Naive thymus-derived CD4-positive, alpha-beta T cell (primary cell): ENCODE data around the gene ARPC1A. TPM values are rescaled to one million over a fixed set of nuclear protein-coding genes. Genes with fewer than 3 reads are reported as not detected.
A peak's percentile ranks its signal among the peaks of the same experiment; 100 is the strongest.
"Not testable (repeated sequence)": the region's sequence is repeated elsewhere in the genome, so short reads cannot be mapped to it uniquely, and the experiment has no call there.

Experiments
- ATAC-seq: fragments of 150-1000 bp; cut with Tn5 transposase; 2 replicates; pipeline ENCODE4 v1.10.0; 2021; ENCODE audit warnings: mild to moderate bottlenecking, moderate library complexity
- CTCF ChIA-PET: fragments of 350-600 bp; sonication (Branson Sonifier 250); formaldehyde crosslinking; loops from one replicate; lab custom pipeline; 2021; ENCODE audit warnings: antibody characterized with exemption; lab: Charles Lee
- POLR2A ChIA-PET: fragments of 350-600 bp; sonication (Branson Sonifier 250); formaldehyde crosslinking; loops from one replicate; lab custom pipeline; 2021; ENCODE audit warnings: antibody characterized with exemption, inconsistent platforms; lab: Charles Lee
- DNase-seq, 9 donors: peaks; one replicate each; pipeline versions ENCODE4 v3.0.0 to v3.0.0-alpha.2; 2020 to 2022; ENCODE audit warnings: mixed read lengths in 1 of 9
- H3K27ac ChIP-seq: one replicate; pipeline ENCODE4 v1.7.0; 2013; ENCODE audit warnings: mild to moderate bottlenecking, low read depth, low read length, moderate library complexity
- H3K27me3 ChIP-seq, 2 donors: one replicate each; pipeline ENCODE4 v1.7.0; 2013; ENCODE audit warnings: low read length in 2 of 2, mild to moderate bottlenecking in 2 of 2, moderate library complexity in 2 of 2; ENCODE audit not compliant: control insufficient read depth in 2 of 2, insufficient read depth in 2 of 2
- H3K36me3 ChIP-seq, 3 experiments: 1 replicate in 2 of 3; 2 replicates in 1 of 3; pipeline ENCODE4 v1.7.0; 2013; ENCODE audit warnings: low read length in 3 of 3, mild to moderate bottlenecking in 3 of 3, moderate library complexity in 1 of 3; ENCODE audit not compliant: insufficient read depth in 3 of 3, control insufficient read depth in 2 of 3
- H3K4me1 ChIP-seq, 2 donors: one replicate each; pipeline ENCODE4 v1.7.0; 2013; ENCODE audit warnings: low read length in 2 of 2, mild to moderate bottlenecking in 2 of 2, moderate library complexity in 1 of 2; ENCODE audit not compliant: control insufficient read depth in 2 of 2, insufficient read depth in 2 of 2
- H3K4me3 ChIP-seq: 2 replicates; pipeline ENCODE4 v1.7.0; 2013; ENCODE audit warnings: mild to moderate bottlenecking, low read length
- H3K9me3 ChIP-seq, 3 experiments: 1 replicate in 2 of 3; 2 replicates in 1 of 3; pipeline ENCODE4 v1.7.0; 2013; ENCODE audit warnings: low read length in 3 of 3; ENCODE audit not compliant: control insufficient read depth in 2 of 3
- H3K27ac Mint-ChIP-seq, 9 donors: one replicate each; pipeline ENCODE4 v1.8.0; 2020 to 2022; ENCODE audit warnings: mixed read lengths in 9 of 9, mild to moderate bottlenecking in 8 of 9, moderate library complexity in 5 of 9, inconsistent platforms in 2 of 9
- H3K27me3 Mint-ChIP-seq, 5 donors: one replicate each; pipeline ENCODE4 v1.8.0; 2021 to 2022; ENCODE audit warnings: mixed read lengths in 5 of 5, mild to moderate bottlenecking in 1 of 5
- H3K36me3 Mint-ChIP-seq, 5 donors: one replicate each; pipeline ENCODE4 v1.8.0; 2020 to 2022; ENCODE audit warnings: mixed read lengths in 5 of 5, mild to moderate bottlenecking in 3 of 5, inconsistent platforms in 1 of 5
- H3K4me1 Mint-ChIP-seq, 7 donors: one replicate each; pipeline ENCODE4 v1.8.0; 2020 to 2022; ENCODE audit warnings: mixed read lengths in 7 of 7, mild to moderate bottlenecking in 3 of 7, inconsistent platforms in 1 of 7
- H3K4me3 Mint-ChIP-seq, 10 donors: one replicate each; pipeline ENCODE4 v1.8.0; 2020 to 2022; ENCODE audit warnings: mild to moderate bottlenecking in 10 of 10, mixed read lengths in 10 of 10, moderate library complexity in 6 of 10, inconsistent platforms in 2 of 10
- H3K9me3 Mint-ChIP-seq, 11 donors: one replicate each; pipeline ENCODE4 v1.8.0; 2020 to 2022; ENCODE audit warnings: mixed read lengths in 11 of 11, mild to moderate bottlenecking in 4 of 11, inconsistent platforms in 1 of 11, moderate library complexity in 1 of 11
- intact Hi-C, 2 donors: fragments of 100-400 bp; cut with micrococcal nuclease; formaldehyde crosslinking; loops; one replicate each; pipeline ENCODE4 v1.15.1; 2023
- polyA plus RNA-seq, 2 donors: library from polyadenylated mRNA; unstranded; fragments of 300-500 nt; fragmentation: Illumina TruSeq; gene quantifications; one replicate each; pipeline ENCODE4 v1.2.3, GENCODE V29; 2021
- total RNA-seq, 6 experiments: library from RNA in 5 of 6; stranded (reverse) in 5 of 6; gene quantifications; 1 replicate in 5 of 6; 2 replicates in 1 of 6; pipeline ENCODE4 v1.2.3 and lab custom pipeline; 2021 to 2026

ARPC1A gene
- total and polyA plus RNA-seq, 7 experiments from 2014 or later: 28.1 to 101 (median 53.4) TPM

GRCh38 chr7:99415513-99416127 is 89.9 kb downstream of the ARPC1A start:
- H3K27ac ChIP-seq, ATAC-seq, intact Hi-C loops, H3K4me3 Mint-ChIP-seq, DNase-seq, H3K27me3 Mint-ChIP-seq, H3K9me3 Mint-ChIP-seq, H3K27me3 ChIP-seq, H3K4me1 ChIP-seq, H3K9me3 ChIP-seq, H3K4me3 ChIP-seq, CTCF ChIA-PET: not testable (repeated sequence)
- H3K4me1 Mint-ChIP-seq: peaks cover 10 to 22% (median 16%) of the 10 kb centered on the region in 7 donors
- peaks cover 7 to 43% (median 28%) of the 10 kb centered on the region in 5 donors for H3K36me3 Mint-ChIP-seq
- POLR2A ChIA-PET: interaction anchor here (1.0 to 1.2 kb wide), 2 partner anchors 41 to 51 kb away, joined by 3 read pairs; partner anchors contain the start of gene ARPC1B
- H3K27ac Mint-ChIP-seq: peak overlapping the region in 2 of 9 donors; percentile 14 to 70
- peaks cover 27 to 88% (median 29%) of the 10 kb centered on the region in 3 experiments for H3K36me3 ChIP-seq

Other genes with a start within 250 kb of the ARPC1A start
- gene SMURF1, start 181.8 kb upstream of the ARPC1A start, total RNA-seq: 10 to 100 TPM; 14.6 to 26.4 (median 20.8) TPM
- gene SMURF1, start 181.8 kb upstream of the ARPC1A start, polyA plus RNA-seq: 1 to 10 TPM; 1.3 to 2.4 TPM
- gene KPNA7, start 117.8 kb upstream of the ARPC1A start, total RNA-seq: not detected
- gene KPNA7, start 117.8 kb upstream of the ARPC1A start, polyA plus RNA-seq: not detected
- gene MYH16, start 53.1 kb upstream of the ARPC1A start, total RNA-seq: not detected
- gene MYH16, start 53.1 kb upstream of the ARPC1A start, polyA plus RNA-seq: not detected
- gene ARPC1B, start 48.8 kb downstream of the ARPC1A start, total RNA-seq: 100 to 1,000 TPM in 4 of 5 experiments, 10 to 100 TPM in 1; 88.1 to 364 (median 141) TPM
- 100 to 1,000 TPM; 379 to 575 TPM for gene ARPC1B, start 48.8 kb downstream of the ARPC1A start, polyA plus RNA-seq
- gene PDAP1, start 82.7 kb downstream of the ARPC1A start, total RNA-seq: 100 to 1,000 TPM in 1 of 5 experiments, 10 to 100 TPM in 4; 42.8 to 104 (median 64.0) TPM
- gene PDAP1, start 82.7 kb downstream of the ARPC1A start, polyA plus RNA-seq: 10 to 100 TPM; 38.4 to 41.2 TPM
- gene BUD31, start 83.1 kb downstream of the ARPC1A start, total RNA-seq: 100 to 1,000 TPM in 2 of 5 experiments, 10 to 100 TPM in 3; 55.2 to 134 (median 83.9) TPM
- gene BUD31, start 83.1 kb downstream of the ARPC1A start, polyA plus RNA-seq: 100 to 1,000 TPM; 148 to 173 TPM
- 10 to 100 TPM in 2 of 5 experiments, 1 to 10 TPM in 3; 4.0 to 10.8 (median 8.8) TPM for gene PTCD1, start 112.9 kb downstream of the ARPC1A start, total RNA-seq
- gene PTCD1, start 112.9 kb downstream of the ARPC1A start, polyA plus RNA-seq: 1 to 10 TPM; 3.7 to 4.2 TPM
- gene CPSF4, start 113.0 kb downstream of the ARPC1A start, total RNA-seq: 10 to 100 TPM; 36.3 to 69.4 (median 45.7) TPM
- 10 to 100 TPM; 22.4 to 28.3 TPM for gene CPSF4, start 113.0 kb downstream of the ARPC1A start, polyA plus RNA-seq
- 100 to 1,000 TPM in 3 of 5 experiments, 10 to 100 TPM in 2; 77.8 to 349 (median 126) TPM for gene ATP5MF, start 140.3 kb downstream of the ARPC1A start, total RNA-seq
- gene ATP5MF, start 140.3 kb downstream of the ARPC1A start, polyA plus RNA-seq: 100 to 1,000 TPM; 345 to 406 TPM
- 10 to 100 TPM; 17.4 to 28.0 (median 27.3) TPM for gene ZNF789, start 147.0 kb downstream of the ARPC1A start, total RNA-seq
- gene ZNF789, start 147.0 kb downstream of the ARPC1A start, polyA plus RNA-seq: 10 to 100 TPM in 1 of 2 donors, 1 to 10 TPM in 1; 9.5 to 10.6 TPM
- 100 to 1,000 TPM in 2 of 5 experiments, 10 to 100 TPM in 3; 55.2 to 199 (median 98.1) TPM for gene ZNF394, start 174.4 kb downstream of the ARPC1A start, total RNA-seq
- 10 to 100 TPM; 68.2 to 93.3 TPM for gene ZNF394, start 174.4 kb downstream of the ARPC1A start, polyA plus RNA-seq
- 10 to 100 TPM in 1 of 5 experiments, 1 to 10 TPM in 4; 4.7 to 11.0 (median 8.3) TPM for gene ZKSCAN5, start 178.8 kb downstream of the ARPC1A start, total RNA-seq
- 1 to 10 TPM; 4.1 to 8.1 TPM for gene ZKSCAN5, start 178.8 kb downstream of the ARPC1A start, polyA plus RNA-seq
- gene FAM200A, start 226.2 kb downstream of the ARPC1A start, total RNA-seq: 10 to 100 TPM in 2 of 5 experiments, 1 to 10 TPM in 3; 1.9 to 13.6 (median 5.0) TPM
- gene FAM200A, start 226.2 kb downstream of the ARPC1A start, polyA plus RNA-seq: 1 to 10 TPM; 5.9 to 7.6 TPM
- gene ZNF655, start 232.7 kb downstream of the ARPC1A start, total RNA-seq: 100 to 1,000 TPM; 110 to 165 (median 157) TPM
- 10 to 100 TPM; 65.8 to 81.7 TPM for gene ZNF655, start 232.7 kb downstream of the ARPC1A start, polyA plus RNA-seq